NOMO-1 treated with dmso at 0.1 percent for 144 hours (cell line): ENCODE data around the gene MOV10.

Source experiments
- DNase-seq: peaks from one replicate; lab custom pipeline; 2025; ENCODE audit not compliant: unreplicated experiment; lab: John Stamatoyannopoulos, UW

Gene MOV10

DNA sequence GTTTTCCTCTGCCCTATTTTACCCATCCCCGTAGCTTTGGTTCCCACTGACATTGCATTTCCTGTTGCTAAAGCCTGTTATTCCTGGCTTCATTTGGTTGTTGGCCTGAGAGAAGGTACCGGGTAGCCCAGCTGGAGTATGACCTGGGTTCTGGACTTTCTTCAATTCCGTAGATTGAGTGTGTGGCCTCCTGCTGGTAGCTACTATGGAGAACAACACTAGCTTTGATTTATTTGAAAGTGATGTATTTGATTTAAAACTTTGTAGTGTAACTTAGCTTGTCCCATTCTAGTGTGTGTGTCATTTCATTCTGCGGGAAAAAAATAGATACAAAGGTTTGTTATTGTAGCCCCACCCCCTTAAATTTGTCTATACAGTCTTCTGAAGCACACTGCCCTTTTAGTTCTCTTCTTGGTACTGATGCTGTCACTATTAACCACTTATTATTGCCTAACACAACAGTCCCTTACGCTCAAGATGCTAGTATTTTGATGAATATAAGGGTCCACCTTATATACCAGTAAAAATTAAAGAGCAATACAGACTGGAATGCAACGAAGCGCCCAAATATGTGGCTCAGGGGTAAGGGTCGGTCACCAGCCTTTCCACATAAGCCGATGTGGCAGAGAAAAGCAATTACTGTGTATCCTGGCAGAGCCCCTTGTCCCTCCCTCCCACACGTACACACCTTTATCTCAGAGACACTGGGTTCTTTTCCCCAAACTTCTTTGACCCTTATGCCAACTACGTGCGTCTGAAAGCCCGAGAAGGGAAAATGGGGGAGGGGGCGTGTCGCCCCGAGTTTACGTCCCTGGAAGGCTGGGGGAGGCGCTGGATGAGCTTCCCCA is 643 bp upstream of the MOV10 start:
- peak; percentile 47 for DNase-seq

DNA sequence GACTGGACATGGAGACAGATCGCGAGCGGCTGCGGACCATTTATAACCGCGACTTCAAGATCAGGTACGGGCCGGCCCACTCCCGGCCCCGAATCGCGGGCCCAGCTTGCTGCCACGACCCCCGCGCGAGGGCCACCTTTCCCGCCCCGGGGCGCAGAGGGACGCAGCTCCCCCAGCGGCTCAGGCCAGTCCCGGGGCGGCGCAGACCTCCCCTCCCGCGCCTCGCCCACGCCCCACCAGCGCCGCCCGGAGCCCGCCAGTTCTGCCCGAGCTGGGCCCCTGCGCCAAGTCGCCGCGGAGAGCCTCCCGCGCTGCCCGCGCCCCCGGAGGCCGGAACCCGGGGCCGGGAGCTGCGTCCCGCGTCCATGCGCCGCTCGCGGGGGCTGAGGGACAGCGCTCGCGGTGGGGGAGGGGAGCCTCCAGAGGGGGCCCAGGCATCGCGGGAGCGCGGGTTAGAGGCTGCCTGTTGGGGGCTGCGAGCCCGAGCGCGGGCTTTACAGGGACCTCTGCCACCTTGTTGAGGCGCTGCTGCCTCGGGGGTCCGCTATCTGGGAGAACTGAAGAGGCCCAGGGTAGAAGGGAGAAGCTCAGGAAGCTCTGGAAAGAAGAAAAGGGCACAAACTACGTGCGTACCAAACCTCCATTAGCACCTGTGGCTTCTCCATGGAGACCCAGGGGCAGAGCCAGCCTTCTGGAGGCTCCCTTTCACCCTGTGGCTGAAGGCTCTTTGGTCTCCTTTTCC is 698 bp downstream of the MOV10 start:
- peak; percentile 28 for DNase-seq

- no peak for DNase-seq
Measured at GRCh38 chr1:112675728-112676381, 1.4 kb downstream of the MOV10 start.

DNA sequence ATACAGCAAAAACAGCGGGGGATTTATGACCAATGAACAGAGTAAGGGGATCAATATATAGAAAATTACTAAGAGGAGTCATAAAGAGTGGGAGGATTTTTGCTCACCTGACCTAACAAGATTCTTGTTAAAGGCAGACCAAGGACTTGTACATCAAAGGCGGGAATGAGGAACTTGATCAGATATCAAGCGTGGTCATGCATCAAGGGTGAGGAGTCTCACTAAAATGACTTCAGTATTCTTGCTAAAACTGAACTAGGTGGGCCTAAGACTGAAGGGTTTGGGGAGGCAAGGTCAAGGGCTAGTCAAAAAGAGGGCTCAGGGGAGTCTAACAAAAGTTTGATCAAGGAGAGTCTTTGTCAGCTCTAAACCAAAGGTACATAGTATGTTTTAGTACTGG is 2.1 kb downstream of the MOV10 start:
- no peak for DNase-seq

DNA sequence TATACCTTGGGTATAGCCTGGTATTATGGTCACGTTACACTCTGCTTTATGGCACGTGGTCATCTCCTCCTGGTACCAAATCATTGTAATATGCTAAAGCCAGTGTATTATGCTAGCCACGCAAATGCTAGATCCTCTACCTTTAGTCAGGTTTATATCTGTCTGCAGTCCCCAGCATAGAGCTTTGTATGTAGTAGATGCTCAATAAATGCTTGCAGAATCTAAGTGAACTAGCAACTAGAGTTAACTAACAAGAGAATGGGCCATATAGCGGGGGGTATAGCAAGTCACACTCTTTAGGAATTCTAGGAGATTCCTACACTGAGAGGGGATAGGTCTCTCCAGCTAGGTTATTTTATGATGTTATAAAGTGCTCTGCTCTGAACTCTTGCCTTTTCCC is 3.0 kb downstream of the MOV10 start:
- no peak for DNase-seq

DNA sequence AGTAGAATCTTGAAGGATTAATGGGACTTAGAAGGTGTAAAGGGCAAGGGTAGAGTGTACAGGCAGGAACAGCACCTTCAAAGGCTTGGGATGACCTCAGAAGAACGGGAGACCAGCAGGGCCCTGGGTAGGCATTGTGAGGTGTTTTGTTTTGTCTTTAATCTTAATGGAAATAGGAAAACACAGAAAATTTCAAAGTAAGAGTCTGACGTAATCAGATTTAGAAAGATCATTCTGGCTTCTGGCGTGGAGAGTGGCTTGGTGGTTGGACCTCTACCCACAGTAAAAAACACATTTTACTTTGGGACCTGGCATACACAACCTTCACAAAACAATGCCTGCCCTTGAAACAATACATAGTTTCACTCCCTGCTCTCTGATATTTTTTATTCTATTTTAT is 4.1 kb downstream of the MOV10 start:
- no peak for DNase-seq

- DNase-seq: no peak
Measured at GRCh38 chr1:112685913-112686312, 11.5 kb downstream of the MOV10 start.

DNA sequence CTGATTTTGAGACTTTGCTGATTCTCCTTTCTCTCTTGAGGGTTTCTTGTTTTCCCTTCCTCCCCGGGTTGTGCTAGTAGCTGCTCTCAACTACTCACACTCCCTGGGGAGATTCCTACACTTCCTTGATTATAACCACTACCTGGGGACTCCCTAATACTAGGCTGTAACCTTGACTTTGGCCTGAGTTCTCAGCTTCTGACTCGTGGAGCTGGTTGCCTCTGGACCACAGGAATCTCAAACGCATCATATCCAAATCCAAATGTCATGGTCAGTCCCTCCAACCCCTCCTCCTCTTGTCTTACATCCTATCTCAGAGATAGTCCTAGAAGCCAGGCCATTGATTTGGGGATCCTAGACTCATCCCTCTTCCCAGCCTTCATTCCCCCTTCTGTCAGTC is 12.0 kb downstream of the MOV10 start:
- DNase-seq: no peak

GRCh38 chr1:112686835-112687234 is 12.4 kb downstream of the MOV10 start:
- no peak for DNase-seq

GRCh38 chr1:112687361-112687760 is 12.9 kb downstream of the MOV10 start:
- DNase-seq: no peak

- DNase-seq: no peak
Measured at GRCh38 chr1:112687785-112688496, 13.5 kb downstream of the MOV10 start.

GRCh38 chr1:112688781-112689193 is 14.3 kb downstream of the MOV10 start:
- DNase-seq: no peak

GRCh38 chr1:112689196-112689841 is 14.9 kb downstream of the MOV10 start:
- DNase-seq: no peak

DNA sequence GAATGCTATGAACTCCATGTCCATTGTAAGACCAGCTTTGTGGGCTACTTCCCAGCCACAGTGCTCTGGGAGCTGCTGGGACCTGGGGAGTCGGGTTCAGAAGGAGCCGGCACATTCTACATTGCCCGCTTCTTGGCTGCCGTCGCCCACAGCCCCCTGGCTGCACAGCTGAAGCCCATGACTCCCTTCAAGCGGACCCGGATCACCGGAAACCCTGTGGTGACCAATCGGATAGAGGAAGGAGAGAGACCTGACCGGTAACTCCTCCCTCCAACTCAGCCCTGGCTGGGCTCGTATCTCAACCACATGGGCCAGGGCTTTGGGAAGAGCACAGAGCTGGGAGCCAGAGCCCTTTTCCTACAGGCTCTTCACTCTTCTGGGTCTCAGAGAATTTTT is 15.4 kb downstream of the MOV10 start:
- DNase-seq: no peak

GRCh38 chr1:112692681-112693080 is 18.2 kb downstream of the MOV10 start:
- no peak for DNase-seq

GRCh38 chr1:112693821-112694220 is 19.4 kb downstream of the MOV10 start:
- DNase-seq: no peak

- DNase-seq: no peak
Measured at GRCh38 chr1:112694363-112694929, 20.0 kb downstream of the MOV10 start.

- DNase-seq: no peak
Measured at GRCh38 chr1:112695276-112695675, 20.8 kb downstream of the MOV10 start.

DNA sequence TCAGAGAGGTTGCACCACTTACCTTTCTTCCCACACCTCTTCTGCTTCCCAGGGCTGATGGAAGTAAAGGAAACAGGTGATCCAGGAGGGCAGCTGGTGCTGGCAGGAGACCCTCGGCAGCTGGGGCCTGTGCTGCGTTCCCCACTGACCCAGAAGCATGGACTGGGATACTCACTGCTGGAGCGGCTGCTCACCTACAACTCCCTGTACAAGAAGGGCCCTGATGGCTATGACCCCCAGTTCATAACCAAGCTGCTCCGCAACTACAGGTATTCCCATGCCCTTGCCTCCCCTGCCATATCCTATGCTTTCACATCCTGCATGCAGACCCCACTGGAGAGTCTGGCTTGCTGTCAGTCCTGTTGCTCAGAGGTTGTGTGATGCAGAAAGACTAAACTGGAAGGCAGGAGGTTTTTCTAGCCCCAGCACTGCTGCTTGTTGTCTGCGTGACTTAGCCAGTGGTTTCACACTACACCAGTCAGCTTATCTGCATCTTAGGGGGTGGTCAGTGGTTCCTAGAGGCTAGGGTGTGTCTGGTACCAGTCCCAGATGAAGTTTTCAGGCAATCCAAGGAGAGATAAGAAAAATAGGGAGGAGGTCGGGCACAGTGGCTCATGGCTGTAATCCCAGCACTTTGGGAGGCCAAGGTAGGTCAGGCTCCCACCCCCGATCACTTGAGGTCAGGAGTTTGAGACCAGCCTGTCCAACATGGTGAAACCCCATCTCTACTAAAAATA is 22.3 kb downstream of the MOV10 start:
- no peak for DNase-seq

DNA sequence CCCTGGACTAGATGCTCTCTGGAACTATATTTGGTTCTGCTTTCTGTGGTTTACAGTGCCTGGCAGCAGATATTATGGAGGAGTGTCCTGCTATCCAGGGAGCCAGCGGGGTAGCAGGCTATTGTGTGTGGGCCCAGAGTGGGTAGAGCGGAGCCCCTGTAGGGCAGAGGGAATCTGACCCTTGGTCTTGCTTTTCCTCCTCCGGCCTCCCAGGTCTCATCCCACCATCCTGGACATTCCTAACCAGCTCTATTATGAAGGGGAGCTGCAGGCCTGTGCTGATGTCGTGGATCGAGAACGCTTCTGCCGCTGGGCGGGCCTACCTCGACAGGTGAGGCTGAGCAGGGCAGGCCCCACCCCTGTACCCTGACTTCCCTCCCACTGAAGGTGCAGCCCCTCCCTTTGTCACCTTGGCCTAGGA is 23.3 kb downstream of the MOV10 start:
- no peak for DNase-seq
